ENCODE results near the gene KRTCAP2.

DNA sequence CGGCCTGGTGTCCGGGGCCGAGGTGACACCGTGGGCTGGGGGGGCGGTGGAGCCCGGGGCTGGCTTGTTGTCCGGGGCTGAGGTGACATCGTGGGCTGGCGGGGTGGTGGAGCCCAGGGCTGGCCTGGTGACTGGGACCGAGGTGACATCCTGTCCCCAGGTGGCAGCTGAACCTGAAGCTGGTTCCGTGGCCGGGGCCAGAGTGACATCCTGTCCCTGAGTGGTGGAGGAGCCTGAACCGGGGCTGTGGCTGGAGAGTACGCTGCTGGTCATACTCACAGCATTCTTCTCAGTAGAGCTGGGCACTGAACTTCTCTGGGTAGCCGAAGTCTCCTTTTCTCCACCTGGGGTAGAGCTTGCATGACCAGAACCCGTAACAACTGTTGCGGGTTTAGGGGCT is 18.8 kb upstream of the KRTCAP2 start:
- TF ChIP-seq, protein P1, sequence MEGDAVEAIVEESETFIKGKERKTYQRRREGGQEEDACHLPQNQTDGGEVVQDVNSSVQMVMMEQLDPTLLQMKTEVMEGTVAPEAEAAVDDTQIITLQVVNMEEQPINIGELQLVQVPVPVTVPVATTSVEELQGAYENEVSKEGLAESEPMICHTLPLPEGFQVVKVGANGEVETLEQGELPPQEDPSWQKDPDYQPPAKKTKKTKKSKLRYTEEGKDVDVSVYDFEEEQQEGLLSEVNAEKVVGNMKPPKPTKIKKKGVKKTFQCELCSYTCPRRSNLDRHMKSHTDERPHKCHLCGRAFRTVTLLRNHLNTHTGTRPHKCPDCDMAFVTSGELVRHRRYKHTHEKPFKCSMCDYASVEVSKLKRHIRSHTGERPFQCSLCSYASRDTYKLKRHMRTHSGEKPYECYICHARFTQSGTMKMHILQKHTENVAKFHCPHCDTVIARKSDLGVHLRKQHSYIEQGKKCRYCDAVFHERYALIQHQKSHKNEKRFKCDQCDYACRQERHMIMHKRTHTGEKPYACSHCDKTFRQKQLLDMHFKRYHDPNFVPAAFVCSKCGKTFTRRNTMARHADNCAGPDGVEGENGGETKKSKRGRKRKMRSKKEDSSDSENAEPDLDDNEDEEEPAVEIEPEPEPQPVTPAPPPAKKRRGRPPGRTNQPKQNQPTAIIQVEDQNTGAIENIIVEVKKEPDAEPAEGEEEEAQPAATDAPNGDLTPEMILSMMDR (IDR thresholded peaks at IDR 0.05), result no peak
- TF ChIP-seq EP300 (IDR thresholded peaks at IDR 0.05), result no peak
